NCI-H1436 treated with DMSO at 0.1 percent for 48 hours (cell line): ENCODE results near the gene ATP11B.

ENCODE experiments used
- DNase-seq: peaks from one replicate; lab custom pipeline; 2025; lab: John Stamatoyannopoulos, UW

The ATP11B gene

GRCh38 chr3:182910936-182911781 is 117.9 kb downstream of the ATP11B start:
- DNase-seq: no peak

GRCh38 chr3:182911782-182912111 is 118.4 kb downstream of the ATP11B start:
- DNase-seq: no peak

- DNase-seq: no peak
These were observed 119.2 kb downstream of the ATP11B start for GRCh38 chr3:182912474-182912873.

GRCh38 chr3:182913889-182914288 is 120.6 kb downstream of the ATP11B start:
- DNase-seq: no peak

- no peak for DNase-seq
These were observed 121.0 kb downstream of the ATP11B start for GRCh38 chr3:182914341-182914740.

GRCh38 chr3:182917134-182917533 is 123.8 kb downstream of the ATP11B start:
- no peak for DNase-seq

GRCh38 chr3:182919866-182920357 is 126.6 kb downstream of the ATP11B start:
- no peak for DNase-seq

- no peak for DNase-seq
These were observed 127.3 kb downstream of the ATP11B start for GRCh38 chr3:182920515-182921084.

- DNase-seq: no peak
These were observed 128.5 kb downstream of the ATP11B start for GRCh38 chr3:182921665-182922355.

- DNase-seq: no peak
These were observed 132.1 kb downstream of the ATP11B start for GRCh38 chr3:182925330-182925943.

GRCh38 chr3:182925944-182926337 is 132.6 kb downstream of the ATP11B start:
- DNase-seq: no peak

- DNase-seq: no peak
These were observed 142.5 kb downstream of the ATP11B start for GRCh38 chr3:182935803-182936202.

GRCh38 chr3:182936239-182936917 is 143.1 kb downstream of the ATP11B start:
- DNase-seq: no peak

- DNase-seq: no peak
These were observed 143.6 kb downstream of the ATP11B start for GRCh38 chr3:182936918-182937285.

- DNase-seq: no peak
These were observed 144.2 kb downstream of the ATP11B start for GRCh38 chr3:182937293-182938051.

GRCh38 chr3:182940266-182940808 is 147.0 kb downstream of the ATP11B start:
- DNase-seq: no peak

- DNase-seq: no peak
These were observed 148.4 kb downstream of the ATP11B start for GRCh38 chr3:182941719-182942118.

- no peak for DNase-seq
These were observed 154.6 kb downstream of the ATP11B start for GRCh38 chr3:182947888-182948287.

- DNase-seq: no peak
These were observed 155.0 kb downstream of the ATP11B start for GRCh38 chr3:182948305-182948704.

GRCh38 chr3:182949688-182950087 is 156.4 kb downstream of the ATP11B start:
- DNase-seq: no peak
